GM23338 (cell line): ENCODE data around the gene OGT. TPM values are rescaled to one million over a fixed set of nuclear protein-coding genes. Genes with fewer than 3 reads are reported as not detected.

ENCODE experiments used
- CREB1 ChIP-seq: fragments of 250-450 bp; sonication (Bioruptor Pico); IDR thresholded peaks from 2 replicates; pipeline ENCODE4 v1.5.0; 2020; ENCODE audit warnings: low read depth, mild to moderate bottlenecking, moderate library complexity
- CTCF ChIP-seq, 2 experiments: fragments of 200-600 bp in 1 of 2; sonication (generic) in 1 of 2; conservative IDR thresholded peaks; 2 replicates each; pipeline versions ENCODE4 v1.5.1 to v1.6.1; 2016 to 2017; ENCODE audit warnings: antibody characterized with exemption in 2 of 2, low read depth in 2 of 2, mild to moderate bottlenecking in 2 of 2, moderate library complexity in 1 of 2
- ETS1 ChIP-seq: IDR thresholded peaks from 2 replicates; pipeline ENCODE4 v1.6.1; 2016; ENCODE audit warnings: antibody characterized with exemption
- EZH2 ChIP-seq: fragments of 200-600 bp; sonication (generic); IDR thresholded peaks from one replicate; pipeline ENCODE4 v1.8.0; 2017; ENCODE audit warnings: antibody characterized with exemption, mild to moderate bottlenecking, low read depth; ENCODE audit not compliant: unreplicated experiment
- EZH2phosphoT487 ChIP-seq: fragments of 200-600 bp; sonication (generic); IDR thresholded peaks from one replicate; pipeline ENCODE4 v1.8.1; 2018; ENCODE audit warnings: antibody characterized with exemption; ENCODE audit not compliant: unreplicated experiment
- JUNB ChIP-seq: IDR thresholded peaks from one replicate; pipeline ENCODE4 v1.6.1; 2016; ENCODE audit warnings: antibody characterized with exemption; ENCODE audit not compliant: unreplicated experiment
- NANOG ChIP-seq: IDR thresholded peaks from 2 replicates; pipeline ENCODE4 v1.6.1; 2016; ENCODE audit warnings: antibody characterized with exemption, borderline replicate concordance
- POLR2AphosphoS5 ChIP-seq: IDR thresholded peaks from 2 replicates; pipeline ENCODE4 v1.6.1; 2016; ENCODE audit warnings: antibody characterized with exemption, low read depth
- REST ChIP-seq: IDR thresholded peaks from one replicate; pipeline ENCODE4 v1.6.1; 2018; ENCODE audit warnings: antibody characterized with exemption; ENCODE audit not compliant: unreplicated experiment
- STAT1 ChIP-seq: IDR thresholded peaks from one replicate; pipeline ENCODE4 v1.6.1; 2016; ENCODE audit warnings: antibody characterized with exemption; ENCODE audit not compliant: unreplicated experiment
- ZNF114 ChIP-seq: fragments of 250-450 bp; sonication (Bioruptor Pico); IDR thresholded peaks from 2 replicates; pipeline ENCODE4 v1.5.0; 2020; ENCODE audit warnings: mild to moderate bottlenecking, moderate library complexity
- polyA plus RNA-seq: library from polyadenylated mRNA; unstranded; fragments of >200 nt; fragmentation: Nextera tagmentation; extraction: Ambion mirVana; gene quantifications from 2 replicates; pipeline ENCODE4 v1.2.1, GENCODE V29; 2016
- total RNA-seq: library from RNA; depleted of rRNA; stranded (reverse); fragments of >200 nt; shearing (Covaris generic); gene quantifications from 2 replicates; pipeline ENCODE4 v1.2.3, GENCODE V29; 2014

The OGT gene
- total and polyA plus RNA-seq, 2 experiments from 2014 or later = 43.3 to 163 TPM

- TF ChIP-seq ZNF114 (CRISPR knock-in tag) (no peak), REST (no peak), EZH2 (no peak), POLR2AphosphoS5 (no peak), EZH2phosphoT487 (no peak), CTCF (conservative IDR thresholded peaks at IDR 0.05; ENCODE audit: low read depth in 2 of 2) (no peak), NANOG (no peak), ETS1 (no peak), STAT1 (no peak), CREB1 (CRISPR knock-in tag) (no peak), JUNB (no peak)
Observed at GRCh38 chrX:71578253-71579135, 45.6 kb downstream of the OGT start, which contains the start of gene GCNA (continued).
